ENCODE results near the gene SYK.
A peak's percentile ranks its signal among the peaks of the same experiment; 100 is the strongest.

SYK gene

DNA sequence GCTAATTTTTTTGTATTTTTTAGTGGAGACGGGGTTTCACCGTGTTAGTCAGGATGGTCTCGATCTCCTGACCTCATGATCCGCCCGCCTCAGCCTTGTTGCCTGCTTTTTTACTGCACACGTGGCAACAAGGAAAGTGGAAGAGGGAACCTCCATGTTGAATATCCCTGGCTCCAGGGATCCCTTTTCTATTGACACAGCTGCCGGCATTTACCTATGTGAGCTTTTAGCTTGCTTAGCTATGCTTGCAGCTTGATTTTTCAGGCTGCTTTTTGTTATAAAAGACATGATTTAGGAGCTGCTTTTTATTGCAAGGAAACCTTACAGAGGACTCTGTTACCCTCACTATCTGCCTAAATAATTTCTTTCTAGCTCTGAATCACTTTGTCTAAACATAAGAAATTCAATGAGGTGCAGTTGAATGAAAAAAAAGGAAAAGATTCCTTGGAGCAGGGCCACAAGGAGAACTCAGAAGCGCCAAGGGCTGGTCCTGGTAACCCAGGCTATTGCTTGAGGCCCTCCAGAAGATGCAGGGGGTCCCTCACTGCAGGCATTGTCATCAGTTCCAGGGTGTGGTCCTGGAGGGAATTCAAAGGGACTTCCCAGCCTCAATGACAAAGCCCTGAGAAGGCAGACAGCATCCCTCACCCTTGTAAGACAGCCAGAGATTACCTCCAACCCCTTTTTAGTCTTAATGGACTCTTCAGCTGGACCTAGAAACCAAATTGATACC lies 89.9 kb downstream of the SYK start:
- H3K36me3 Mint-ChIP-seq = peaks cover 35% of the 10 kb centered on the region
- peak overlapping the region; percentile 76 for H3K27ac Mint-ChIP-seq
- no peaks in the 10 kb centered on the region for H3K4me1 Mint-ChIP-seq
- H3K9me3 Mint-ChIP-seq = no peaks in the 10 kb centered on the region
- H3K4me3 Mint-ChIP-seq = no peak overlapping the region
- ATAC-seq (ENCODE audit: low read depth) (no peak), DNase-seq (ENCODE audit: low spot score in 2 of 2) (no peak)
- H3K27me3 Mint-ChIP-seq = no peaks in the 10 kb centered on the region

DNA sequence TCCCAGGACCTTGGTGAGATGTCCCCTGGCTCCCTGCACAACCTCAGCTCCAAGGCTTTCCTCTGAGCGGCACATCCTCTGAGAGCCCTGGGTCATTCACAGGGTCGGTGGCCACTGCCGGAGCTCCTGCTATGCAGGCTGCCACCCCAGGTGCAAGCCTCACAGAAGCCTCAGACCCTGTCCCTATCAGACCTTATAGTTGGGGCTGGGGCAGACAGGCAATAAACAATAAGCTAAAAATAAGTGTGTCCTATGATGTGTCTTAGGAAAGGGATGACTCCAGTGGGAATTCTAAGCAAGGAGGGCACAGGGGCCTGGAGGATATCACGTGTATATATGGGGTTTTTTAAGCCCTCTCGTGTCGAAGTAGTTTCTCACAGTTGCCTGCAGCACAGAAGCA lies 91.3 kb downstream of the SYK start:
- Mint-ChIP-seq H3K36me3 (peaks cover 35% of the 10 kb centered on the region), H3K4me1 (no peaks in the 10 kb centered on the region), H3K4me3 (no peak overlapping the region), H3K27me3 (no peaks in the 10 kb centered on the region), H3K9me3 (no peaks in the 10 kb centered on the region), H3K27ac (peak overlapping the region; percentile 77)
- no peak for DNase-seq (ENCODE audit: low spot score in 2 of 2)
- ATAC-seq (ENCODE audit: low read depth) = no peak

DNA sequence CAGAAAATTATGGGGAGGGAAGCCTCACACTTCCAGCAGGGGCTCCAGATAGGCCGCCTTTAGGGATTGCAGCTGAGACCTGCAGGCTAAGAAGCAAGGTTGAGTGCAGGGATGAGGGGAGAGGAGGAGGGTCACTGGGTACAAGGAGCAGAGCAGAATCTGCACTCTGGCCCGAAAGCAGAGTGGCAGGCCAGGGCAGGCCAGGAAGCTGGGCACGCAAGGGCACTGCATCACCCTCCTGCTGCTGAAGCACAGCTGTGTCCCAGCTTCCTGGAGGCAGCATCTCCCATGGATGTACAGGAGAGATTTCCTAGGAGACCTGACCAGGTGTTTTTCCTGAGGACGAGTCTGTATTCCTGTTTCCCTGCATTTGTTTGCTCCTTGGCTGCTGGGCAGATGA lies 92.1 kb downstream of the SYK start:
- Mint-ChIP-seq H3K4me1 (no peaks in the 10 kb centered on the region), H3K27me3 (no peaks in the 10 kb centered on the region), H3K36me3 (peaks cover 33% of the 10 kb centered on the region), H3K4me3 (no peak overlapping the region), H3K9me3 (no peaks in the 10 kb centered on the region), H3K27ac (peak overlapping the region; percentile 77)
- ATAC-seq (ENCODE audit: low read depth) = no peak
- DNase-seq (ENCODE audit: low spot score in 2 of 2) = no peak

DNA sequence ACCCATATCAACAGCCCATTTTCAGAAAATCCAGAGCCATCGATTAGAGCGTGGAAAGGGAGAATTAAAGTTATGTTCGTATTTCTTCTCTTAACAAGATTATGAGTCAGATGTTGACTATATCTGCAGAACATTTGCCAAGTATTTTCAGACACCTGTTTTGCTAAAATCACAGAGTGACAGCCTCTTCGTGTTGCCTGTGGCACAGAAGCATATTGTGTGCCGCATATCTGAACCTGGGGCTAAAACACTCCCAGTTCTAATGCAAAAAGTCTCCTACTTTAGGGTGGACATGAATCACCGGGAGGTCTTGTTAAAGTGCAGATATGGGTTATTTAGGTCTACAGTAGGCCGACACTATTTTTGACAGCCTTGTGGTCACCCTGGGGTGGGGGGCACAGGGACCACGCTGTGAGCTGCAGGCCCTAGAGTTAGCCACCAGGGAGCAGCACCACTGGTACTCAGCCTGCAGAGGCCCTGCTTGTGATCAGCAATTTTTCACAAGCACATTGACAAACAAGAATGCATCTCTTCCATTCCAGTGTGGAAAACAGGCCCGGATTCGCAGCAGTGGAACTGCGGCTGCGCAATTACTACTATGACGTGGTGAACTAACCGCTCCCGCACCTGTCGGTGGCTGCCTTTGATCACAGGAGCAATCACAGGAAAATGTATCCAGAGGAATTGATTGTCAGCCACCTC lies 93.5 kb downstream of the SYK start:
- Mint-ChIP-seq H3K4me1 (peaks cover 5% of the 10 kb centered on the region), H3K36me3 (peaks cover 31% of the 10 kb centered on the region), H3K27me3 (no peaks in the 10 kb centered on the region), H3K27ac (peak overlapping the region; percentile 41), H3K9me3 (no peaks in the 10 kb centered on the region), H3K4me3 (no peak overlapping the region)
- DNase-seq (ENCODE audit: low spot score in 2 of 2) (no peak), ATAC-seq (ENCODE audit: low read depth) (peak; percentile 49)

DNA sequence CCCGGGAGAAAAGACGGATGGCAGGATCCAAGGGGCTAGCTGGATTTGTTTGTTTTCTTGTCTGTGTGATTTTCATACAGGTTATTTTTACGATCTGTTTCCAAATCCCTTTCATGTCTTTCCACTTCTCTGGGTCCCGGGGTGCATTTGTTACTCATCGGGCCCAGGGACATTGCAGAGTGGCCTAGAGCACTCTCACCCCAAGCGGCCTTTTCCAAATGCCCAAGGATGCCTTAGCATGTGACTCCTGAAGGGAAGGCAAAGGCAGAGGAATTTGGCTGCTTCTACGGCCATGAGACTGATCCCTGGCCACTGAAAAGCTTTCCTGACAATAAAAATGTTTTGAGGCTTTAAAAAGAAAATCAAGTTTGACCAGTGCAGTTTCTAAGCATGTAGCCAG lies 94.2 kb downstream of the SYK start:
- H3K36me3 Mint-ChIP-seq = peaks cover 31% of the 10 kb centered on the region
- H3K4me1 Mint-ChIP-seq = peaks cover 5% of the 10 kb centered on the region
- H3K9me3 Mint-ChIP-seq = no peaks in the 10 kb centered on the region
- no peak for DNase-seq (ENCODE audit: low spot score in 2 of 2)
- H3K27ac Mint-ChIP-seq = peak overlapping the region; percentile 42
- H3K27me3 Mint-ChIP-seq = no peaks in the 10 kb centered on the region
- ATAC-seq (ENCODE audit: low read depth) = no peak
- H3K4me3 Mint-ChIP-seq = no peak overlapping the region

DNA sequence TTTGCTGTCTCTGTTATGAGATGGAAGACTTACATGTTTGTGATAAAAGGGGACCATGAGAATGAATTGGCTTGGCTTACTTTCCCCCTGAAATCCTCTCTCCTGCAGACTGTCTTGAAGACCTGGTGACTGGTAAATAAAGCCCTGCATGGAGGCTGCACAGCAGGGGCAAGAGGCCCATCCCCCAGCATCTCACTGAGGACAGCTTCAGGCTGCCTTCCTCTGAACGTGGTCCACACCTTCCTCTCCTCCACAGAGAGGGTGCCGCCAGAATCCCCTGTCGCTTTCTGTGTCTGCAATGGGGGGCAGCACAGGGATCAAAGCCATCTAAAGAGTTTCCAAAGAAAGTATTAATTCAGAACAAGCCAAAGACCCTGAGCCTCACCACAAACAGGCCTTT lies 94.6 kb downstream of the SYK start:
- ATAC-seq (ENCODE audit: low read depth) (no peak), DNase-seq (ENCODE audit: low spot score in 2 of 2) (no peak)
- Mint-ChIP-seq H3K36me3 (peaks cover 31% of the 10 kb centered on the region), H3K27me3 (no peaks in the 10 kb centered on the region), H3K4me3 (no peak overlapping the region), H3K9me3 (no peaks in the 10 kb centered on the region), H3K27ac (no peak overlapping the region), H3K4me1 (peaks cover 5% of the 10 kb centered on the region)

DNA sequence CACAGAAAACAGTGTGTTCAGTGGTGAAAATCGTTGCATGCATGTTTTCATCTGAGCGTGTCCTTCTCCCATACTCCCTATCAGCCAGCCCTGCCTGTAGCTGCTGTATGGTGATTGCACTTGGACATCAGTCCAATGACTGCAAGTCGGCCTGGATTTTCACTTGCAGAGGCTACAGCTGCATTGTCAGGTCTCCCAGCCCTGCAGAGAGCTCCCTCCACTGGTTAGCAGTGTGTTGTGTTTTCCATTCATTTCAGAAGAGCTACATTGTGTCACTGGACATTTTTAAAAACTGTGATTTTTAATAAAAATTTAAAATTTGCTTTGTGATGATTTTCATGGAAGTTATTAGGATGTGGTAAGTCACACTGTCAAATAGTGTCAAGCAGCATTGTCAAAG lies 96.6 kb downstream of the SYK start:
- peaks cover 31% of the 10 kb centered on the region for H3K36me3 Mint-ChIP-seq
- H3K4me1 Mint-ChIP-seq = peaks cover 10% of the 10 kb centered on the region
- H3K9me3 Mint-ChIP-seq = no peaks in the 10 kb centered on the region
- ATAC-seq (ENCODE audit: low read depth) = no peak
- no peak overlapping the region for H3K4me3 Mint-ChIP-seq
- H3K27me3 Mint-ChIP-seq = no peaks in the 10 kb centered on the region
- no peak for DNase-seq (ENCODE audit: low spot score in 2 of 2)
- no peak overlapping the region for H3K27ac Mint-ChIP-seq

DNA sequence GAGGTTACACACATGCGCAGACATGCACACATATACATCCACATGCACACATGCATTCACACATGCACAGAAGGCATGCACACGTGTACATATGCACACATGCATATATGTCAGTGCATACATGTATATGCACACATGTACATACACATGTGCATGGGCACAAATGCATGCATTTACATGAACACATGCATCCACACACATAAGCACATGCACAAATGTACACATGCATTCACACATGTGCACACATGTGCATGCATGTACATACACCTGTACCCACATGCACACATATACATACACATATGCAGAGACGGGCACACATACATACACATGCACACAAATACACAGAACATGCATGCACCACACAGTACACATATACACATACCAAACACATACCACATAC lies 97.7 kb downstream of the SYK start:
- no peak for DNase-seq (ENCODE audit: low spot score in 2 of 2)
- no peak for ATAC-seq (ENCODE audit: low read depth)
- Mint-ChIP-seq H3K36me3 (peaks cover 32% of the 10 kb centered on the region), H3K4me1 (peaks cover 15% of the 10 kb centered on the region), H3K4me3 (no peak overlapping the region), H3K9me3 (no peaks in the 10 kb centered on the region), H3K27me3 (no peaks in the 10 kb centered on the region), H3K27ac (no peak overlapping the region)

DNA sequence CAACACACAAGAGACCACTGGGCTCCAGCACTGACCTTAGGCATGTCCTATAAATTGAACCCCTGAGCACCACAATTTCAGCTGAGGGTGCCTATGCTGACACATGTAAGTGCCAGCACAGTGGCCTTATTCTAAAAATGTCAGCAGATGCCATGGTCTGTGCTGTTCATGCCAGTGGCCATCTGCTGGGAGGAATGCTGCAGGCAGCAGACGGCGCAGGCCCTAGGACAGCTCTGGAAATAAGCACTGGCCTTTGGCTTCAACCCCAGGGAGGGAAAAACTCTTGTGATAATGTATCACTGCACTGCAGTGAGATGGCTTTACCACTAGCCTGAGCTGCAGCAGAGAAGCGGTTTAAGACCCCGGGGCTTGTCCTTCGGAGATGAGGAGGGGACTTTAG lies 98.5 kb downstream of the SYK start:
- Mint-ChIP-seq H3K4me1 (peaks cover 20% of the 10 kb centered on the region), H3K36me3 (peaks cover 28% of the 10 kb centered on the region), H3K4me3 (no peak overlapping the region), H3K9me3 (no peaks in the 10 kb centered on the region), H3K27ac (no peak overlapping the region), H3K27me3 (no peaks in the 10 kb centered on the region)
- no peak for ATAC-seq (ENCODE audit: low read depth)
- DNase-seq (ENCODE audit: low spot score in 2 of 2) = no peak

DNA sequence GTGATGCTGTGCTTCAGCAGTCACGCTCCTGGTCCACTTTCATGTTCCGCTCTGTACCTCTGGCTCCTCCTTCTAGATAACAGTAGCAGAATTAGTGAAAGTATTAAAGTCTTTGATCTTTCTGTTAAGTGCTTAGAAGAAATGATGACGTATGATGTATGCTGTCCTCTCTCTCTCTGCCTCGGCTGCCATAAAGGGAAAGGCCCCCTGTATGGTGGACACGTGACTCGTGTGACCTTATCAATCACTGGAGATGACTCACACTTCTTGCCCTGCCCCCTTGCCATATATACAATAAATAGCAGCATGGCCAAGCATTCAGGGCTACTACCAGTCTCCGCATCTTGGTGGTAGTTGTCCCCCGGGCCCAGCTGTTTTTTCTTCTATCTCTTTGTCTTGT lies 100.3 kb downstream of the SYK start:
- Mint-ChIP-seq H3K4me1 (peaks cover 25% of the 10 kb centered on the region), H3K27me3 (no peaks in the 10 kb centered on the region), H3K36me3 (peaks cover 22% of the 10 kb centered on the region), H3K27ac (peak overlapping the region; percentile 72), H3K9me3 (no peaks in the 10 kb centered on the region), H3K4me3 (no peak overlapping the region)
- ATAC-seq (ENCODE audit: low read depth) (no peak), DNase-seq (ENCODE audit: low spot score in 2 of 2) (no peak)

DNA sequence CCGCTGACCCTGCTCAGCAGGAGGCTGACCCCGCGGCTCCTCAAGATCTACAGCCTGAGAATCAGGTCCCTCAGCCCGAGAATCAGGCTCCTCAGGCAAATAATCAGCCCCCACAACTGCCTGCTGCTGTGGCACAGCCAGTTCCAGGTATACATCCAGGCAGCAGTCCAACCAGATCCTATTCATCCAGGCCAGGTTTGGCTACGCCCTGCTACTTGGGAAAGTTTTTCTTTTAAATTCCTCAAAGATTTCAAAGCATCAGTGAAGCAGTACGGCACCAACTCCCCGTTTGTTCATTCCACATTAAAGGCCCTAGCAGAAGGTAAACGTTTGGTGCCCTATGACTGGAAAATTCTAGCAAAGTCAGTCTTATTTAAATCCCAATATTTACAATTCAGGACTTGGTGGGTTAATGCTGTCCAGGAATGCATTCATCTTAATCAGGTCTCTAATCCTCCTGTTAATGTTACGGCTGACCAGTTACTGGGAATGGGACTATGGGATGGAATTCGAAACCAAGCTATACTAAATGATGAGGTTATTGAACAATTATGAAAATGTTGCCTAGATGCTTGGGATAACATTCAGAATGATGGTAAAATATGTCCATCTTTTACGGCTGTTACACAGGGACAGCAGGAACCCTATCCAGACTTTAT lies 102.3 kb downstream of the SYK start:
- no peak overlapping the region for H3K4me3 Mint-ChIP-seq
- DNase-seq (ENCODE audit: low spot score in 2 of 2) = no peak
- H3K36me3 Mint-ChIP-seq = peaks cover 13% of the 10 kb centered on the region
- H3K9me3 Mint-ChIP-seq = no peaks in the 10 kb centered on the region
- no peaks in the 10 kb centered on the region for H3K27me3 Mint-ChIP-seq
- peak overlapping the region; percentile 73 for H3K27ac Mint-ChIP-seq
- H3K4me1 Mint-ChIP-seq = peaks cover 34% of the 10 kb centered on the region
- no peak for ATAC-seq (ENCODE audit: low read depth)

DNA sequence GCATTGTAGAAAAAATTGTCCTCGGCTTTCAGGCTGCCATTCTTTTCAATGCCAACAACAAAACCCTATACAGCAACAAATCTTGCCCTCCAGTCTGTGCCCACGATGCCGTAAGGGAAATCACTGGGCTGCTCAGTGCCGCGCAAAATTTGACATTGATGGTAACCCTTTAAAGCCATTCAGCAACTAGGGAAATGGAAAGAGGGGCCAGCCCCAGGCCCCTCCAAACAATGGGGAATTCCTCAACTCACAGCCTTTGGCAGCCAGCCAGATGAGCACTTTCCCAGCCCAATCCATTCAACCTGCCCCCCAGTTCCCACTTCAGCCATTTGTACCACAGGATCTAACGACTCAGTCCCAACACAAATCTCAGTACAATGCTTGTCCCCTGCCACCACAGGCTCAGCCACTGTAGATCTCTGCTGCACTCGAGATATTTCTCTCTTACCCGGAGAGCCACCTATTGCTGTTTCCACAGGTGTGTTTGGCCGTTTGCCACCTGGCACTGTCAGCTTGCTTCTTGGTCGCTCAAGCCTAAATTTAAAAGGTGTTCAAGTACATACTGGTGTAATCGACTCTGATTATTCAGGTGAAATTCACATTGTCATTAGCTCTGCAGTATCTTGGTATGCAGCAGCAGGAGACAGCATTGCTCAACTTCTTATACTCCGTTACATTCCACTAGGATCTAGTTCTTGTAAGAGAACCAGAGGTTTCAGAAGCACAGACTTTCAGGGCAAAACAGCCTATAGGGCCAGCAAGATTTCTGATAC lies 103.3 kb downstream of the SYK start:
- H3K36me3 Mint-ChIP-seq = peaks cover 7% of the 10 kb centered on the region
- no peak for DNase-seq (ENCODE audit: low spot score in 2 of 2)
- no peak for ATAC-seq (ENCODE audit: low read depth)
- no peaks in the 10 kb centered on the region for H3K27me3 Mint-ChIP-seq
- H3K9me3 Mint-ChIP-seq = no peaks in the 10 kb centered on the region
- H3K4me3 Mint-ChIP-seq = no peak overlapping the region
- H3K4me1 Mint-ChIP-seq = peaks cover 34% of the 10 kb centered on the region
- peak overlapping the region; percentile 16 for H3K27ac Mint-ChIP-seq

DNA sequence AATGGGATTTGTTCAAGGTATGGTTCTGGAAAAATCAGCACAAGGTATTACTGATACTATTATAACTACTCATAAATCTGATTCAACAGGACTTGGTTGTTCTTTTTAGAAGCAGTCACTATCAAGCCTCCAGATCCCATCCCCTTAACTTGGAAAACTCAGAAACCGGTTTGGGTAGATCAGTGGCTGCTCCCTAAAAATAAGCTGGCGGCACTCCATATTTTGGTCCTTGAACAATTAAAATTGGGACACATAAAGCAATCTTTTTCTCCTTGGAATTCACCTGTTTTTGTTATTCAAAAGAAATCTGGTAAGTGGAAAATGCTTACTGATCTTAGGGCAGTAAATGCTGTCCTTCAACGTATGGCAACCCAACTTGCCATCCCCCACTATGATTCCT lies 104.2 kb downstream of the SYK start:
- DNase-seq (ENCODE audit: low spot score in 2 of 2) = no peak
- H3K27me3 Mint-ChIP-seq = no peaks in the 10 kb centered on the region
- no peak overlapping the region for H3K4me3 Mint-ChIP-seq
- peaks cover 7% of the 10 kb centered on the region for H3K36me3 Mint-ChIP-seq
- ATAC-seq (ENCODE audit: low read depth) = no peak
- H3K27ac Mint-ChIP-seq = peak overlapping the region; percentile 16
- H3K9me3 Mint-ChIP-seq = no peaks in the 10 kb centered on the region
- peaks cover 43% of the 10 kb centered on the region for H3K4me1 Mint-ChIP-seq
